OCI-LY3 (cell line): Measurements from ENCODE around the gene EMX1.

ENCODE experiments used
- H2AFZ ChIP-seq: fragments of 200-600, 300-600 bp; shearing (Covaris generic); 2 replicates; pipeline ENCODE4 v1.6.0; 2014; ENCODE audit warnings: antibody characterized with exemption, low read depth, low read length
- H3K27ac ChIP-seq: fragments of 200-600, 300-600 bp; sonication (generic); 2 replicates; pipeline ENCODE4 v1.5.1; 2014; ENCODE audit warnings: mild to moderate bottlenecking, low read length, moderate library complexity, mixed read lengths
- H3K27me3 ChIP-seq: fragments of 200-600, 300-600 bp; sonication (generic); 2 replicates; pipeline ENCODE4 v1.6.1; 2014; ENCODE audit warnings: low read depth, low read length, mixed read lengths
- H3K36me3 ChIP-seq: fragments of 200-600, 300-600 bp; sonication (generic); replicated peaks from 2 replicates; pipeline ENCODE3; 2014; ENCODE audit warnings: low read depth, low read length, mixed read lengths
- H3K4me1 ChIP-seq: fragments of 300-600, 200-600 bp; sonication (generic); 2 replicates; pipeline ENCODE4 v1.6.1; 2014; ENCODE audit warnings: low read length, mixed read lengths
- H3K4me2 ChIP-seq: fragments of 200-600, 300-600 bp; sonication (generic); 2 replicates; pipeline ENCODE4 v1.6.1; 2014; ENCODE audit warnings: low read length, mixed read lengths
- H3K4me3 ChIP-seq: fragments of 300-600, 200-600 bp; sonication (generic); 2 replicates; pipeline ENCODE4 v1.5.1; 2014; ENCODE audit warnings: antibody characterized with exemption, mild to moderate bottlenecking, low read length, moderate library complexity
- H3K79me2 ChIP-seq: fragments of 300-600, 200-600 bp; shearing (Covaris generic); 2 replicates; pipeline ENCODE4 v1.6.1; 2014; ENCODE audit warnings: mild to moderate bottlenecking, low read length, mixed read lengths
- H3K9ac ChIP-seq: fragments of 300-600, 200-600 bp; shearing (Covaris generic); 2 replicates; pipeline ENCODE4 v1.6.0; 2014; ENCODE audit warnings: mild to moderate bottlenecking, low read length, moderate library complexity
- H3K9me3 ChIP-seq: fragments of 200-600, 300-600 bp; shearing (Covaris generic); 2 replicates; pipeline ENCODE4 v1.6.1; 2014; ENCODE audit warnings: low read length, mixed read lengths; ENCODE audit not compliant: insufficient read depth
- H4K20me1 ChIP-seq: fragments of 200-600, 300-600 bp; sonication (generic); 2 replicates; pipeline ENCODE4 v1.6.1; 2016; ENCODE audit warnings: low read length, mixed read lengths; ENCODE audit not compliant: insufficient read depth
- EZH2phosphoT487 ChIP-seq: fragments of 200-600 bp; shearing (Covaris generic); IDR thresholded peaks from 2 replicates; pipeline ENCODE4 v1.6.1; 2018; ENCODE audit warnings: antibody characterized with exemption, mixed run types, low read depth
- TF ChIP-seq, protein P1 (sequence below): fragments of 200-600, 300-600 bp; sonication (generic); IDR thresholded peaks from 2 replicates; pipeline ENCODE4 v1.5.1; 2014; ENCODE audit warnings: antibody characterized with exemption, low read length, low read depth

EMX1 gene

DNA sequence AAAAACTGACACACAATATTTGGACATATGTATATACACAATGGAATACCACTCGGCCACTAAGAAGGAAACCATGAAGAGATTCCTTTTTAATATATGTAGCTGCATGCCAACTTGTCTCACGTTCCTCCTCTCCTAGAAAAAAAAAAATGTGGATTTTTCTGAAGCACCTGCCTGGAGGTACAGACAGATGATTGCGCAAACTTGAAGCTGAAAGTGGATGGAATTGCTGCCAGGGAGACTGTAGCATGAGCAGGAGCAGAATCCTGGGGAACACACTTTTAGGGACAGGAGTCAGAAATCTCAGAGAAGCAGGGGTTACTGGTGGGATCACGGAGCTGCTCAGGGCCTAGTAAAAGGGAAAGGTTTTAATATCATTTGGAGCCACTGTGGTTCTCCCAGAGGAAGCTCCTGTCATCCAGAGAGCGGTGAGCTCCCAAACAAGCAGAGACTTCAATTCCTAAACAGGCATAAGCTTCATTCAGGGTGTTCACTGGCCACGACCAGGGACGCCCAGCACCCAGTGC, 30.8 kb upstream of the EMX1 start:
- peaks cover 7% of the 10 kb centered on the region for H3K79me2 ChIP-seq
- peaks cover 5% of the 10 kb centered on the region for H3K36me3 ChIP-seq
- H3K9ac ChIP-seq = peak overlapping the region; percentile 78; the same call in 1 of the 2 replicates
- H3K4me2 ChIP-seq = peak overlapping the region; percentile 94
- peaks cover 12% of the 10 kb centered on the region for H3K4me1 ChIP-seq
- H2AFZ ChIP-seq = peak overlapping the region; percentile 89; the same call in 1 of the 2 replicates
- no peaks in the 10 kb centered on the region for H3K9me3 ChIP-seq
- TF ChIP-seq, protein P1, sequence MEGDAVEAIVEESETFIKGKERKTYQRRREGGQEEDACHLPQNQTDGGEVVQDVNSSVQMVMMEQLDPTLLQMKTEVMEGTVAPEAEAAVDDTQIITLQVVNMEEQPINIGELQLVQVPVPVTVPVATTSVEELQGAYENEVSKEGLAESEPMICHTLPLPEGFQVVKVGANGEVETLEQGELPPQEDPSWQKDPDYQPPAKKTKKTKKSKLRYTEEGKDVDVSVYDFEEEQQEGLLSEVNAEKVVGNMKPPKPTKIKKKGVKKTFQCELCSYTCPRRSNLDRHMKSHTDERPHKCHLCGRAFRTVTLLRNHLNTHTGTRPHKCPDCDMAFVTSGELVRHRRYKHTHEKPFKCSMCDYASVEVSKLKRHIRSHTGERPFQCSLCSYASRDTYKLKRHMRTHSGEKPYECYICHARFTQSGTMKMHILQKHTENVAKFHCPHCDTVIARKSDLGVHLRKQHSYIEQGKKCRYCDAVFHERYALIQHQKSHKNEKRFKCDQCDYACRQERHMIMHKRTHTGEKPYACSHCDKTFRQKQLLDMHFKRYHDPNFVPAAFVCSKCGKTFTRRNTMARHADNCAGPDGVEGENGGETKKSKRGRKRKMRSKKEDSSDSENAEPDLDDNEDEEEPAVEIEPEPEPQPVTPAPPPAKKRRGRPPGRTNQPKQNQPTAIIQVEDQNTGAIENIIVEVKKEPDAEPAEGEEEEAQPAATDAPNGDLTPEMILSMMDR = no peak
- no peak for TF ChIP-seq EZH2phosphoT487
- H3K27me3 ChIP-seq = peaks cover 21% of the 10 kb centered on the region
- peak overlapping the region; percentile 92 for H3K4me3 ChIP-seq
- 0 out of 2 replicates have a peak, but pooled peaks cover 7% of the 10 kb centered on the region for H4K20me1 ChIP-seq
- H3K27ac ChIP-seq = no peak overlapping the region

GRCh38 chr2:72887032-72887739, 30.1 kb upstream of the EMX1 start, which contains the start of gene SPR:
Gene SPR, plus strand, starts transcription at chr2:72887408. Its CDS starts 25 bp downstream, at chr2:72887433.
- no peak for TF ChIP-seq EZH2phosphoT487
- TF ChIP-seq, protein P1 = no peak
- Histone ChIP-seq H3K27ac (no peak within 1 kb of the TSS), H4K20me1 (0 out of 2 replicates have a peak, but pooled peaks cover 7% of the 10 kb centered on the region), H3K36me3 (peaks cover 8% of the 10 kb centered on the region), H3K27me3 (peaks cover 16% of the 10 kb centered on the region), H3K4me3 (peak within 1 kb of the TSS; percentile 92), H3K9ac (peak within 1 kb of the TSS; percentile 78), H2AFZ (peak within 1 kb of the TSS; percentile 89), H3K4me2 (peak within 1 kb of the TSS; percentile 94), H3K9me3 (no peaks in the 10 kb centered on the region), H3K4me1 (peaks cover 12% of the 10 kb centered on the region), H3K79me2 (peaks cover 7% of the 10 kb centered on the region)

- TF ChIP-seq EZH2phosphoT487 = no peak
- TF ChIP-seq, protein P1 = peak; percentile 90
- Histone ChIP-seq H2AFZ (peak overlapping the region; percentile 89), H3K9ac (peak overlapping the region; percentile 78), H3K36me3 (peaks cover 9% of the 10 kb centered on the region), H3K4me1 (peaks cover 13% of the 10 kb centered on the region), H3K79me2 (peaks cover 7% of the 10 kb centered on the region), H4K20me1 (0 out of 2 replicates have a peak, but pooled peaks cover 7% of the 10 kb centered on the region), H3K27me3 (peaks cover 16% of the 10 kb centered on the region), H3K4me3 (peak overlapping the region; percentile 92), H3K4me2 (peak overlapping the region; percentile 94), H3K9me3 (no peaks in the 10 kb centered on the region), H3K27ac (no peak overlapping the region)
Measured at GRCh38 chr2:72887740-72888437, 29.4 kb upstream of the EMX1 start.
